ENCODE measurements around the gene EVPLL. TPM values are rescaled to one million over a fixed set of nuclear protein-coding genes. Genes with fewer than 3 reads are reported as not detected.
"Not testable (repeated sequence)": the region's sequence is repeated elsewhere in the genome, so short reads cannot be mapped to it uniquely, and the experiment has no call there.

The EVPLL gene
- total RNA-seq, 2 donors from 2014 or later: not detected

DNA sequence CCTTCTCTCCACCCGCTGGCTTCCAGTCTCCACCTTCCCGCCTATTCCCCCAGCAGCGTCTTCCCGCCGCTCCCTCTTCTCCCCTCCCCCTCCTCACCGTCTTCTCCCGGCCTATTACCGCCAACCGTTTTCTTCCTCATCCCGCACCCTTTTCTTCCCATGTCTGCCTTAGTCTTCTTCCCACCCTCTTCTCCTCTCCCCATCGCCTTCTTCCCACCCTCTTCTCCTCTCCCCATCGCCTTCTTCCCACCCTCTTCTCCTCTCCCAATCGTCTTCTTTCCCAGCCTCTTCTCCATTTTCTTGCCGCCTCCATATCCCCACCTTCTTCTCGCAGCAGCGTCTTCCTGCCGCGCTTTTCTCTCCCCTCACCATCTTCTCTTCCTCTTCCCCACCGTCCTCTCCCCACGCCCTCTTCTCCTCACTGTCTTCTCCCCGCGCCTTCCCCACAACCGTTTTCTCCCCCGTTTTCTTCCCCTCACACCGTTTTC lies 33.8 kb downstream of the EVPLL start:
- H3K27me3 ChIP-seq (replicated peaks; ENCODE audit: insufficient read depth); DNase-seq (ENCODE audit: low spot score); H3K9me3 ChIP-seq; H3K4me1 ChIP-seq (ENCODE audit: control insufficient read depth in 1 of 2, low read depth in 2 of 2); H3K27ac ChIP-seq; H3K36me3 ChIP-seq; ATAC-seq (ENCODE audit: insufficient number of reproducible peaks, low FRiP score, low read depth): not testable (repeated sequence)
- H3K4me3 ChIP-seq: peak overlapping the region; percentile 75

DNA sequence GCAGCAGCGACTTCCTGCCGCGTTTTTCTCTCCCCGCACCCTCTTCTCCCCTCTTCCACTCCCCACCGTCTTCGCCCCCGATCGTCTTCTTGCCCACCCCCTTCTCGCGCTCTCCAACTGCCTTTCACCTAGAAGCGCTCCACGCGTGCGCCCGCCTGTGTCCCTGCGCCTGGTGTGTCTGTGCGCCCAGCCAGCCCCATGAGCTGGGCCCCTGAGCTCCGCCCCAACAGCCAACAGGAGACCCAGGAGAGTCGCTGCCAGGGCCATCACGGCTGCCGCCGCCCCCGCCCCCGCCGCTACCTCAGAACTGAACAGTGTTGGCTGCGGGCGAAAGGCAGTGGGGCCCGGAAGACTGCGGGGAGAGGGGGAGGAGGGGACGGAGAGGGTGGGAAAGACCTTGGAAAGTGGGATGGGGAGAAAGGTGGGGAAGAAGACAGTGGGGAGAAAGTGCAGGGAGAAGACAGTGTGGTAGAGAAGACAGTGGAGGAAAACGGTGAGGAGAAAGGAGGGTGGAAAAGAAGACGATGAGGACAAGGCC lies 34.5 kb downstream of the EVPLL start:
- H3K27ac ChIP-seq; DNase-seq (ENCODE audit: low spot score); ATAC-seq (ENCODE audit: insufficient number of reproducible peaks, low FRiP score, low read depth); H3K36me3 ChIP-seq; H3K9me3 ChIP-seq; H3K27me3 ChIP-seq (replicated peaks; ENCODE audit: insufficient read depth); H3K4me1 ChIP-seq (ENCODE audit: control insufficient read depth in 1 of 2, low read depth in 2 of 2): not testable (repeated sequence)
- peak overlapping the region; percentile 75 for H3K4me3 ChIP-seq

DNA sequence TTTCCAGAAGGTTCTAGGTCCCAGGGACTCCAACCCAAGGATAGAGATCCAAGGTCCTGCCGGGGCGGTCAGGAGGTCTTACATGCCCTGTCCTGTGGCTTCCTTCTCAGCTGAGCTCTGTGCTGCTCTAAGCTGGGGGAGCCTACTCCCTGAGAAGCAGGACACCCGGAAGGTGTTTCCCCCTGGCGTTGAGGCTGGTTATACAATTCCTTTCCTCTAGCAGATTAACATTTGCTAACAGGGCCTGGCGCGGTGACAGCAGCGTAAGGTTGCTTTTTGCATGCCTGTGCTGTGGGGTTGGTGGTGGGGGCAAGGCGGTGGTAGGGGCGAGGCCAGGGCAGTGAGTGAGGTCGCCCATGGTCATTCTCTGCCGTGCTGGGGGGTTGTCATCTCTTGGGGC lies 43.9 kb downstream of the EVPLL start:
- not testable (repeated sequence) for H3K9me3 ChIP-seq; H3K4me1 ChIP-seq (ENCODE audit: control insufficient read depth in 1 of 2, low read depth in 2 of 2); H3K4me3 ChIP-seq; ATAC-seq (ENCODE audit: insufficient number of reproducible peaks, low FRiP score, low read depth); H3K27ac ChIP-seq; H3K36me3 ChIP-seq; H3K27me3 ChIP-seq (replicated peaks; ENCODE audit: insufficient read depth); DNase-seq (ENCODE audit: low spot score)

DNA sequence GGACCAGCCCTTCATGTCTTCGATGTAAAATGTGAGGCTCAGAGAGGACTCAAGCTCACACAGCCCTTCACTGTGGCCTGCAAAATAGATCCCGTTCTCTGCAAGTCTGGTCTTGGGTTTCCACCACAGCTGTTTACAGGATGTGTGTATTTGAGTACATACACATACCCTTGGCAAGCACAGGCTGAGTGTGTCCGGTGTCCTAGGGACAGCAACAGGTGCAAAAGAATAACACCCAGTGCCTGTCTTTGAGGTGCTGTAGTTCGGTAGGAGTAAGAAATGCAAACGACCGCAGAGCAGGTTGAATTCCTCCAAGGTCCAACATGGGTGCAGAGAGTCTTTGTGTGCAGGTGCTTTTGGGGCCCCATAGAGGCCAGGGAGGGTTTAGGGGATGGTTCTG lies 44.9 kb downstream of the EVPLL start:
- H3K9me3 ChIP-seq; H3K36me3 ChIP-seq; H3K4me3 ChIP-seq; ATAC-seq (ENCODE audit: insufficient number of reproducible peaks, low FRiP score, low read depth); DNase-seq (ENCODE audit: low spot score); H3K27me3 ChIP-seq (replicated peaks; ENCODE audit: insufficient read depth); H3K27ac ChIP-seq; H3K4me1 ChIP-seq (ENCODE audit: control insufficient read depth in 1 of 2, low read depth in 2 of 2): not testable (repeated sequence)

DNA sequence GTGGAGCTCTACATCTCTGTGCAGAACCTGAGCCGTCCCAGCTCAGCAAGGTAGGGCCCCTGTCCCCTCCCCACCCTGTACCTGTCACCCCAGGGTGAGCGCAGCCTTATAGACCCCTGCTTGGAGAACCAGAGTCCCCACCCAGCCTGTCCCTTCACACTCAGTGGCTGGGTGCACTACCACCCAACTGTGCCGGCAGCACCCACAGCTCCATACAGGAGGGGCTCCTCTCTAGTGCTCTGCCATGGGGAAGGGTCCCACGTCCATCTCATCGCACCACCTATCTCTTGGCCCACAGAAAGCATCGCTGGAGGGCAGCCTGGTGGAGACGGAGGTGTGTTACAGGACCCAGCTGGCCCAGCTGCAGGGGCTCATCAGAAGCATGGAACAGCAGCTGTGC lies 45.4 kb downstream of the EVPLL start:
- not testable (repeated sequence) for DNase-seq (ENCODE audit: low spot score); H3K27ac ChIP-seq; ATAC-seq (ENCODE audit: insufficient number of reproducible peaks, low FRiP score, low read depth); H3K4me1 ChIP-seq (ENCODE audit: control insufficient read depth in 1 of 2, low read depth in 2 of 2); H3K9me3 ChIP-seq; H3K27me3 ChIP-seq (replicated peaks; ENCODE audit: insufficient read depth); H3K4me3 ChIP-seq; H3K36me3 ChIP-seq

DNA sequence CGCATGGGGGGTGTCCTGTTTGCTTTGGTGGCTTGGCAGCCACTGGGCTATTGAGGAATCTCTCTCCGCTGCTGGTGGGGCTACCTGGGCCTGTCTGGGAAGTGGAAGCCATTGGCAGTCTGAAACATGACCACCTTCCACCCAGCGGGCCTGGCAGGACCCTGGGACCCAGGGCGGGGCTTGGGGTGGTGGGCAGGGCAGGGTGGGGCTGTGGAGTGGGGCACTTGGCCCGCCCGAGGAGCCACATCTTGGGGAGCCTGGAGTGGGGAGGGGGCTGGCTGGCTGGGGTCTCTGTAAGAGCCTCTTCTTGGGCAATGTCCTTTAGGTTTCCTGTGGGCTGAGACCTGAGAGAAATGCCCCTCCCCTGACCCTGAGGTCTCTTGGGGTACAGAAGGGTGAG lies 48.0 kb downstream of the EVPLL start:
- H3K9me3 ChIP-seq; ATAC-seq (ENCODE audit: insufficient number of reproducible peaks, low FRiP score, low read depth); H3K36me3 ChIP-seq; DNase-seq (ENCODE audit: low spot score); H3K4me1 ChIP-seq (ENCODE audit: control insufficient read depth in 1 of 2, low read depth in 2 of 2); H3K27me3 ChIP-seq (replicated peaks; ENCODE audit: insufficient read depth); H3K27ac ChIP-seq; H3K4me3 ChIP-seq: not testable (repeated sequence)

DNA sequence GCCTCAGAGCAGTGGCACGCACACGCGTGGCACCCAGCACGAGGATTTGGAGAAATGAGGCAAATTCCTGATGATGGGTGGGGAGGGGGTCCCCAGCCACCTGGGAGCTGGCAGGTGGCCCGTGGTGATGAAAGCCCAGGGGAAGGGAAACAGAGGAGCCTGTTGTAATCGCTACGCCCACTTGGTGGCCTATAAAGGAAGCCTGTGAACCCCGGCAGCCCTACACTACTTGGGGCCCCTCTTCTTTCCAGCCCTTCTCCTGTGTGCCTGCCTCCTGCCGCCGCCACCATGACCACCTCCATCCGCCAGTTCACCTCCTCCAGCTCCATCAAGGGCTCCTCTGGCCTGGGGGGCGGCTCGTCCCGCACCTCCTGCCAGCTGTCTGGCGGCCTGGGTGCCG lies 49.1 kb downstream of the EVPLL start:
- H3K27ac ChIP-seq; H3K27me3 ChIP-seq (replicated peaks; ENCODE audit: insufficient read depth); H3K4me3 ChIP-seq; H3K4me1 ChIP-seq (ENCODE audit: control insufficient read depth in 1 of 2, low read depth in 2 of 2); ATAC-seq (ENCODE audit: insufficient number of reproducible peaks, low FRiP score, low read depth); H3K9me3 ChIP-seq; DNase-seq (ENCODE audit: low spot score); H3K36me3 ChIP-seq: not testable (repeated sequence)

DNA sequence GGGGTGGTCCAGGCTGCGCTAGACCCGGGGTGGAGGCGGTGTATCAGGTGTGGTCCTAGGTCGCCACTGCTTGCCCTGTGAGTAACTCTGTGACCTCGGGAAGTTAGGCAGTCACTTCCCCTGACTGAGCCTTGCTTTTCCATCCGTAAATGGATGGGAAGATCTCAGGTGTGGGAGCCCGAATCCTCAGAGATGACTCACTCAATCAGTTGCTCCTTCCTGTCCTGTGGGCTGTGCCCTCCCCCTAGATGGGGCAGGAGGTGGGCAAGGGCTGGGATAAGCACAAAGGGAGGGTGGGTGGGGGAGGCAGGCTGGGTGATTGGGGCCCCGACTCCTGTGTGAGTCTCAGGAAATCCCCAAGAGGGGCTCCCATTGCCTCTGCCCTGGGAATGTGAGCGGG lies 54.6 kb downstream of the EVPLL start:
- not testable (repeated sequence) for DNase-seq (ENCODE audit: low spot score); ATAC-seq (ENCODE audit: insufficient number of reproducible peaks, low FRiP score, low read depth)

More for the DNA sequence above, 54.6 kb downstream of the EVPLL start:
- not testable (repeated sequence) for H3K4me3 ChIP-seq; H3K27me3 ChIP-seq (replicated peaks; ENCODE audit: insufficient read depth); H3K4me1 ChIP-seq (ENCODE audit: control insufficient read depth in 1 of 2, low read depth in 2 of 2); H3K9me3 ChIP-seq; H3K36me3 ChIP-seq; H3K27ac ChIP-seq

Other genes with a start within 250 kb of the EVPLL start
- 100 to 1,000 TPM in 1 of 2 donors, 10 to 100 TPM in 1; 89.6 to 105 TPM for gene ALKBH5, start 193.9 kb upstream of the EVPLL start, total RNA-seq
- 10 to 100 TPM; 17.1 to 30.3 TPM for gene LLGL1, start 152.1 kb upstream of the EVPLL start, total RNA-seq
- 100 to 1,000 TPM; 309 to 312 TPM for gene FLII, start 119.0 kb upstream of the EVPLL start, total RNA-seq
- 10 to 100 TPM; 31.7 to 33.8 TPM for gene MIEF2, start 117.1 kb upstream of the EVPLL start, total RNA-seq
- 10 to 100 TPM; 33.4 to 54.6 TPM for gene TOP3A, start 62.8 kb upstream of the EVPLL start, total RNA-seq
- gene SMCR8, start 62.5 kb upstream of the EVPLL start, total RNA-seq: 10 to 100 TPM; 12.6 to 21.5 TPM
- gene SHMT1, start 14.2 kb upstream of the EVPLL start, total RNA-seq: 10 to 100 TPM; 15.9 to 28.0 TPM
- not detected for gene LGALS9C, start 99.0 kb downstream of the EVPLL start, total RNA-seq

Data from thoracic aorta (tissue), 2 donors.